ENCODE data around the gene ZNF474. TPM values are rescaled to one million over a fixed set of nuclear protein-coding genes. Genes with fewer than 3 reads are reported as not detected.

Gene ZNF474
- total RNA-seq, 6 experiments from 2014 or later, result 0.10 to 0.28 (median 0.16) TPM; not detected in 1

DNA sequence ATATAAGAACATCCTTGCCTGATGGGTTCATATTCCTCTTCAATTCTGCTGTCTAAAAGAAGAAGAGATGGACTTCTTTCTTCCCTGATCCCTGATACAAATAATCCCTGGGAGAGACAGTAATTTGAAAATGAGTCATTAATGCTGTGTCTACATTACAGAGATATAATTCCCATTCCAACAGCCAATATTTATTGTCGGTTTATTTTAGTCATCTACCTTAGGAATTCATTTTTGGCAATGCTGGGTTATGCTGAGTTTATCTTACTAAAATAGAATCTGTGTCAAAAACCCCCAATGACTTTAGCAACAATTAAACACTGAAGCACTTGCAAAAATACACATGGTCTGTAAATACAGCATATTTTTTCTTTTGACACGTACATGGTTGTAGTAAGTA is 23.9 kb downstream of the ZNF474 start:
- H3K4me1 Mint-ChIP-seq (ENCODE audit: low read depth), result peaks cover 82% of the 10 kb centered on the region
- H3K4me3 Mint-ChIP-seq, result peak overlapping the region; percentile 77
- DNase-seq, result peak; percentile 80
- peaks cover 3% of the 10 kb centered on the region for H3K36me3 Mint-ChIP-seq (ENCODE audit: low read depth)
- H3K27ac Mint-ChIP-seq, result peak overlapping the region; percentile 93
- TF ChIP-seq, protein P1, sequence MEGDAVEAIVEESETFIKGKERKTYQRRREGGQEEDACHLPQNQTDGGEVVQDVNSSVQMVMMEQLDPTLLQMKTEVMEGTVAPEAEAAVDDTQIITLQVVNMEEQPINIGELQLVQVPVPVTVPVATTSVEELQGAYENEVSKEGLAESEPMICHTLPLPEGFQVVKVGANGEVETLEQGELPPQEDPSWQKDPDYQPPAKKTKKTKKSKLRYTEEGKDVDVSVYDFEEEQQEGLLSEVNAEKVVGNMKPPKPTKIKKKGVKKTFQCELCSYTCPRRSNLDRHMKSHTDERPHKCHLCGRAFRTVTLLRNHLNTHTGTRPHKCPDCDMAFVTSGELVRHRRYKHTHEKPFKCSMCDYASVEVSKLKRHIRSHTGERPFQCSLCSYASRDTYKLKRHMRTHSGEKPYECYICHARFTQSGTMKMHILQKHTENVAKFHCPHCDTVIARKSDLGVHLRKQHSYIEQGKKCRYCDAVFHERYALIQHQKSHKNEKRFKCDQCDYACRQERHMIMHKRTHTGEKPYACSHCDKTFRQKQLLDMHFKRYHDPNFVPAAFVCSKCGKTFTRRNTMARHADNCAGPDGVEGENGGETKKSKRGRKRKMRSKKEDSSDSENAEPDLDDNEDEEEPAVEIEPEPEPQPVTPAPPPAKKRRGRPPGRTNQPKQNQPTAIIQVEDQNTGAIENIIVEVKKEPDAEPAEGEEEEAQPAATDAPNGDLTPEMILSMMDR (IDR thresholded peaks at IDR 0.05), result no peak; the same call in 1 of the 2 replicates
- H3K27me3 Mint-ChIP-seq (ENCODE audit: insufficient read depth), result no peaks in the 10 kb centered on the region
- no peaks in the 10 kb centered on the region for H3K9me3 Mint-ChIP-seq

- Mint-ChIP-seq H3K36me3 (ENCODE audit: low read depth) (no peaks in the 10 kb centered on the region), H3K27me3 (ENCODE audit: insufficient read depth) (no peaks in the 10 kb centered on the region), H3K4me1 (ENCODE audit: low read depth) (peaks cover 82% of the 10 kb centered on the region), H3K4me3 (peak overlapping the region; percentile 77), H3K27ac (peak overlapping the region; percentile 93), H3K9me3 (no peaks in the 10 kb centered on the region)
- DNase-seq, result no peak
- TF ChIP-seq, protein P1 (IDR thresholded peaks at IDR 0.05), result no peak
Observed at GRCh38 chr5:122153774-122154173, 24.4 kb downstream of the ZNF474 start.

DNA sequence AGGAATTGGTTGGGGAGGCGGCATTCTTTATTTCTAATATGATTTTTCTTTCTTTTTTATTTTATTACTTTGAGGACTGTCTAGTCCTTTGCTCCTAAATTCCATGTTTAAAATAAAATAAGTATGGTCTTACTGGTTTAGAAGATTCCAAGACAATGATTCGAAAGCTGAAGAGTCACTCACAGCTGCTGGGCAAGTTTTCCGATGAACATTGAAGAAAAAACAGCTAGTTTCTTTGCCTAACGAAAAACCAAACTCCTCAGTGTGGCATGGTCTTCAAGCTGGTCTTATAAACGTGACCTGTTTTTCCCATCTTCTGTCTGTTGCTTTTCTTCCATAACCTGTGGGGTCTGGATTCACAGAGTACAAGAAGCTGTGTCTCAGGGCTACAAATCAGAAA is 25.1 kb downstream of the ZNF474 start:
- Mint-ChIP-seq H3K36me3 (ENCODE audit: low read depth) (no peaks in the 10 kb centered on the region), H3K4me1 (ENCODE audit: low read depth) (peaks cover 75% of the 10 kb centered on the region), H3K27ac (peak overlapping the region; percentile 93), H3K9me3 (no peaks in the 10 kb centered on the region), H3K4me3 (peak overlapping the region; percentile 77), H3K27me3 (ENCODE audit: insufficient read depth) (no peaks in the 10 kb centered on the region)
- TF ChIP-seq, protein P1 (IDR thresholded peaks at IDR 0.05), result no peak
- DNase-seq, result peak; percentile 58

GRCh38 chr5:122154910-122155309 is 25.6 kb downstream of the ZNF474 start:
- peak overlapping the region; percentile 93 for H3K27ac Mint-ChIP-seq

DNA sequence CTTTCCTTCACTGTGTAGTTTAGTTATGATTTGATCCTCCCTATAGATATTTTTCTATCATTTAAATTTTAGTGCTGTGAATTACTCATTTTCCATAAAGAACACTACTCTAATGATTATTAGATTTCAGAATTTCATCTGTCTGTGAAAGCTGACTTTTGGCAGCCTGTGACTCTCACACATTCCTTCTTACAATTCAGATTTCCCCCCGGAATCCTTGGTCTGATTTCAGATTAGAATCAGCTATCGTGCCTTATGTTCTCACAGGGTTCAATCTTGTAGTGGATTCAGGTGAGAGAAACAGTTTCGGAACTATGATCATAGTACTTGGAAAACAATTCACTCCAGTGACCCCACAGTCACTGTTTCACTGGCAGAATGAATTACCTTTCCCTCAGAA is 26.2 kb downstream of the ZNF474 start:
- Mint-ChIP-seq H3K27ac (peak overlapping the region; percentile 93), H3K4me1 (ENCODE audit: low read depth) (peaks cover 64% of the 10 kb centered on the region), H3K9me3 (no peaks in the 10 kb centered on the region), H3K4me3 (no peak overlapping the region), H3K36me3 (ENCODE audit: low read depth) (no peaks in the 10 kb centered on the region), H3K27me3 (ENCODE audit: insufficient read depth) (no peaks in the 10 kb centered on the region)
- DNase-seq, result no peak
- TF ChIP-seq, protein P1 (IDR thresholded peaks at IDR 0.05), result no peak

More at GRCh38 chr5:122154910-122155309, 25.6 kb downstream of the ZNF474 start:
- no peaks in the 10 kb centered on the region for H3K36me3 Mint-ChIP-seq (ENCODE audit: low read depth)
- H3K4me3 Mint-ChIP-seq, result peak overlapping the region; percentile 77
- peak; percentile 90 for DNase-seq
- peaks cover 71% of the 10 kb centered on the region for H3K4me1 Mint-ChIP-seq (ENCODE audit: low read depth)
- TF ChIP-seq, protein P1 (IDR thresholded peaks at IDR 0.05), result peak; percentile 50; the same call in 1 of the 2 replicates
- H3K27me3 Mint-ChIP-seq (ENCODE audit: insufficient read depth), result no peaks in the 10 kb centered on the region
- H3K9me3 Mint-ChIP-seq, result no peaks in the 10 kb centered on the region
